Measurements from ENCODE around the gene RPS23. TPM values are rescaled to one million over a fixed set of nuclear protein-coding genes. Genes with fewer than 3 reads are reported as not detected.

The RPS23 gene
- total RNA-seq (2014; rRNA removed; shearing (Covaris generic)), result 2,299 and 2,313 TPM in 2 replicates

DNA sequence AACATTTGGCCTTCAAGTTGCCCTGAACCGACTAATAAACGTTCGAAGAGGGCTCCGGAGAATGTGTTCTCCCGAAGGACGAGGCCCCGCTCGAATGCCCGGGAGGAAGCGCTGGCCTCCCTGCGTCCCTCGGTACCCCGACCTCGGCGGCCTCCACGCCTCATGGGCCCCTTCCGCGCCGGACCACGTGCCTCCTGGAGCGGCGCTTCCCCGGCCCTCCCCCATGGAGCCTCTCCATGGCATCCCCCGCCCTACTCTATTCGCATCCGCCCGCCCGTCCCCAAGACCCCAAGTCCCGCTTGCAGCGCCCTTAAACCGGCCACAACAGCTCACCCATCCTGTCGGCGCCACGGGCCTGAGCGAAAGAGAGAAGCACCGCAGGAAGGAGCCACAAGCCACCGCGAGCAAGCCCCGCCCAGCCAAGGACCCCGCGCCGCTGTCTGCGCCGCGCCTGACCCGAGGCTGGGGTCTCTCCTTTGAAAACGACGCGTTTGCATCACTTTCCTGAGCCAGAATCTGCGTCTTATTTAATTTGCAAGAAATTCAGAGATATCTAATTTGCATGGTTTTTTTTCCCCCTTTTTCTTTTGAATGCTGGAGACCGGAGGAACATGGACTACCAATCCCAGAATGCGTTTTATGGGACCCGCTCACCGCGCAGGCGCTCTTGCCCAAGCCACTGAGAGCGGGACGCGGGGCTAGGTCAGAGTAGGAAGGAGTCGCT is at the start of gene RPS23:
RPS23 (minus strand) TSS at position 368 of the 724 bp plus-strand sequence; CDS start at position 337, 31 bp downstream.
- peak; percentile 90 for DNase-seq (ENCODE audit: low read depth)

DNA sequence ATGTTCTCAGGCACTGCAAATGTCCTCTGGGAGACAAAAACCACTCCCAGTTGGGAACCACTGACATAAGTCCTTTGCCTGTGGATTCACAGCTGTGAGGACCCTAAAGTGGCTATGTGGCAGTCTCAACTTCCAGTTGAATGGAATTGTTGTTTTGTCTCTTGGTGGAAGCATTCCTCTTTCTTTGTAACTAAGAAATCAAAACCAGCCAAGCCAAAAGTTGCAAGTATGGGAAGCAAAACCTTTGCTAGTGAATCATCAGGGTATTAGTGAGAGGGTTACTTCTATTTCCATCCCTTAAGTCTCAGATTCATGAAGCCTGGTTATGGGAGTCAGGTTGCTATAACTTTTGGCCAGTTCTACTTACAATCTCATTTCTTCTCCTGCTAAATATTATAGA is 49.8 kb upstream of the RPS23 start:
- DNase-seq (ENCODE audit: low read depth), result no peak

DNA sequence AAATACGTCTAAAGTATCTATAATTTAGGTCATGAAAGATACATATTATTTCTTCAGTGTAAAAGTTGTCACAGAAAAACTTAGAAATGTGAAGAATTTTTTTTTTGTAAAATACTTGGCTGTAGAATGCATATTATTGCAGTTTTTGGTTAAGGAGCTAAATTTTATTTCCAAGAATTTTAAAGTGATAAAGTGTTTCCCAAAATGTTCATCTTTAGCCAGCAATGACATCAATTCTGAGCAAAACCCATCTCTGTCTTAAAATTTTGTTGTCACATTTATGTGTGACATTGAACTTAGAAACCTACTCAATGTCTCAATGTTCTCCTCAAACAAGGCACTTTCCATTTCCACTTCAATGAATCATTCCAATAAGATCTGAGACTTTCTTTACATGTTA is 47.8 kb upstream of the RPS23 start:
- no peak for DNase-seq (ENCODE audit: low read depth)

DNA sequence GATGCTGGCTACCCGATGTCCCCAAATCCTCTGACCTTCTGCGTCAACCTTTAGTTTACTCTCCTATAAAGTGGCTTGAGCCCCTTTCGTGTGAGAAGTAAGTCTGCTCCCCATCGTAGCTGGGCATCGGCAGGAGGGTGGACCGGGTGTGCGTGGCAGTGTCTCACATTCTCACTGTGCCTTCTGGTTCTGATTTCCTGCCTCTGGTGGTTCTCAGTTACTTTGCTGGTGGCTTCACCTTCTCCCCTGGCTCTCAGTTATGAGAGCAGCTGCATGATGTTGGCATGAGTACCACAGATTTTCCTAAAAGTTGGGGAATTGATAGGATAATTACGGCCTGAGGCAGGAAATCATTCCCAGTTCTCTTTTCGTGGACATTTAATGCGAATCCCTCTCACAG is 47.0 kb upstream of the RPS23 start:
- no peak for DNase-seq (ENCODE audit: low read depth)

DNA sequence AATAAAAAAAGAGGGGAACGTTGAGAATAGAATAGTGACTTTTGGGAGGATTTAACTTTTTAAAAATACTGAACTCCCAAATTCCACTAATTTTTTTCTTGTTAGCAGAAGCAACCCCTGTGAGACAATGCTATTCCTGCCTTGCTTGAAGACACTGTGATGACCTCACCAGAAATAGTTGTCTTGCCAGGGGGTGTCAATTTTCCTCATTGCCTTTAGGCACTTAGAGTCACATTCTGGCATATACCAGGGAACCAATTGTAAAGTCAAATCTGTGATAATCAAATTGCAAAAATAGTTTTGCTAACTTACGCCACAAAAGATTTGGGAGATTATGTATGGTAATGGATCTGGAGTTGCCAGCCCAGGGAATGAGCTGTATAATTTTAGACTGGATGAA is 42.8 kb upstream of the RPS23 start:
- DNase-seq (ENCODE audit: low read depth), result peak; percentile 45

DNA sequence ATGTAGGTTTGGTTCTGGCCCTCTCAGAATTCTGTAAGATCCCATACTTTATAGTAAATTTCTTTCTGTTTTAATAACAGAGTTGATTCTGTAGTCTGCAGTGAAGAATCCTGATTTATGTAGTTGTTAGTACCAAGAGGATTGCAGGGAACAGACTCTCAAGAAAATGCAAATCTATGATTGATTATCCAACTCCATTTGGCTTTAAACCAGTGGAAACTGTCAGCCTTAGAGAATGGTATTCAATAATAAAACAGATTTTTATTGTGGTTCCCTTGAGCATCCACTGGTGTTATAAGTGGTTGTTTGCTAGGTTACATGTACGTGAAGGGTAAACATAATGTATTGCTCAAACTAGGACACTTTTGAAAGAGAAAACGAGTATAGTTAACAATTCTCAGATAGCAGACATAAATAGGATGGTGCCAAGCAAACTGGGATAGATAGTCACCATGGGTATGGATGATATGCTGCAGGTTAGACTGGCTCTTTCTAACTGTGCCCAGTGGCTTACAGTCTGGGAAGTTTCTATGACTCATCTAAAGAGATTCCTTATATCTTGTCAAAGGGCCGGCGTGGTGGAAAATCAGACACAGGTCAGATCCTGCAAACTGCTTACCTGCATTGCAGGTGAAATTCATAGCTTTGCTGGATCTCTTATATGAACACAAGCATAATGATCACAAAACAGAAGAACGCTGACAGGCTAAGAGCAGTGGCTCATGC is 41.7 kb upstream of the RPS23 start:
- no peak for DNase-seq (ENCODE audit: low read depth)

DNA sequence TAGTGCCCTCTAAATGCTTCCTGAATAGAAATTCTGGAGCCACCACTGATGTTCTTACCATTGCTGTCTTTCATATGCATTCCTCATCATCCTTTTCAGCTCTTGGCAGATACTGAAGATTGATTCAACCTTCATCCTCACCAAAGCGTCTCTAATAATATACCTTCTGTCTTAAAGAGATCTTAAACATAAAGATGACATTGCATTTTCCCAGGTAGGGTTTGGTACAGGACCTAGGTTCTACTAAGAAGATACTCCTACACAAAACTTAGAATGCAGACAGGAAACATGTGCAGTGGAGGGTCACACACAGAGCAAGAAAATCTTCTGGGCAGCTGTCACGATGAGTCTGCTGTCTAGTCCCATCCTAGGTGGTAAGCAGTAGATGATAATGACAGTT is 41.0 kb upstream of the RPS23 start:
- DNase-seq (ENCODE audit: low read depth), result no peak

DNA sequence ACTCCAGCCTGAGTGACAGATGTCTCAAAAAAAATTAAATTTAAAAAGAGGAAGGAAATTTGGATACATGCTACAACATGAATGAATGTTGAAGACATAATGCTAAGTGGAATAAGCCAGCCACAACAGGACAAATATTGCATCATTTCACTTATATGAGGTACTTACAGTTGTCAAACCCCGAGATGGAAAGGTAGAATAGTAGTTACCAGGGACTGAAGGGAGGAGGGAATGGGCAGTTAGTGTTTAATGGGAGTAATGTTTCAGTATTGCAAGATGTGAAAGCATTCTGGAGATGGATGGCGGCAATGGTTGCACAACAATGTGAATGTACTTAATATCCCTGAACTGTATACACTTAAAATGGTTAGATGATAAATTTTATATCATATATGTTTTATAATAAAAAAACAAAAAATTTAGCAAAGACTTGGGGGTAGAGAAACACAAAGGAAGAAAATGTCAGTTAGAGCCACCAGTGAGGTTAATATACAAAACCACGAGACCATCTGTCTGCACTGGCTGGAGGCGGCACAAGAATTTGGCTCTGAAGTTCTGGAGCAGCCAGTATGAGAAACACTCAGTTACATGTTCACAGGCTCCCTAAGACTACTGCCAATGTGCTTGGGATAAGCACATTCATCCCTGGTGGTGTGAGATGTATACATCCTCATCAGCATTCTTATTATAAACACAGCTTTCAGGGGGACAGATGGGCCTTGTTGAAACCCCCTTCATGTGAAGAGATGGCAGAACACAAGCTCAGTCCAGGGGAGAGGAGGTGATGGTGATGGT is 37.0 kb upstream of the RPS23 start:
- no peak for DNase-seq (ENCODE audit: low read depth)

DNA sequence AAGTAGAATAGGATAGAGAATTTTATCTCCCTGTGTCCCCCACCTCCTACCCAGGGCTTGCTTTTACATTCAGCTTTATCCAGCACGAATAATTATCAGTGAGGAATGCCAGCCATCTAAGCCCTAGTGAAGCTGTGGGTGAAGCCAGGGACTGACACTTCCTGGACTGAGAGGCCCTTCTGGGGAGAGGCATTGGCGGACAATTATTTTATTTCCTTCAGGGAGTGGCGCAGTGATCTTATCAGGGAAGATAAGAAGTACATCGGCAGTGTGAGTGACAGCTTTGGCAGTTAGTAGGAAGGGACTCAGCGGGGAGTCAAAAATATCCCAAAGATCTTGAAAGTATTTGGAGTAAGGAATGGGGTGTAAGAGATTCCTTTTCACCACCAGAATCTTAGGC is 34.9 kb upstream of the RPS23 start:
- no peak for DNase-seq (ENCODE audit: low read depth)

DNA sequence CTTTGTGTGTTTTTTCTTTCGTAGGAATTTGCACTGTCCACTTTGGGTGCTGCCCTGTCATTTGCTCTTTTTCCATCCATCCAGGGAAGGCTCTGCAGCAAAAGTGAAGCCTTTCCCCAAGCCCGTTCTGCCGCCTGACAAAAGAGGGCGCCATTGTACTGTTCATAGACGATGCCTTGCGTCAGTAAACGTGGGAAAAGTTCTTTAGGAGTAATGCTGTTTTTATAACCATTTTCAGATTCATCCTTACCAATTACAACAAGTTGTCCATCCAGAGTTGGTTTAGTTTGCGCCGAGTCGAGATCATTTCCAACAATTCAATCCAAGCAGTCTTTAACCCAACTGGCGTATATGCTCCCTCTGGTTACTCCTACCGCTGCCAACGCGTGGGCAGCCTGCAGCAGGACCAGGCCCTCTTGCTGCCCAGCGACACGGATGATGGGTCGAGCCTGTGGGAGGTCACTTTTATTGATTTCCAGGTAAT is 34.3 kb upstream of the RPS23 start:
- DNase-seq (ENCODE audit: low read depth), result peak; percentile 73

DNA sequence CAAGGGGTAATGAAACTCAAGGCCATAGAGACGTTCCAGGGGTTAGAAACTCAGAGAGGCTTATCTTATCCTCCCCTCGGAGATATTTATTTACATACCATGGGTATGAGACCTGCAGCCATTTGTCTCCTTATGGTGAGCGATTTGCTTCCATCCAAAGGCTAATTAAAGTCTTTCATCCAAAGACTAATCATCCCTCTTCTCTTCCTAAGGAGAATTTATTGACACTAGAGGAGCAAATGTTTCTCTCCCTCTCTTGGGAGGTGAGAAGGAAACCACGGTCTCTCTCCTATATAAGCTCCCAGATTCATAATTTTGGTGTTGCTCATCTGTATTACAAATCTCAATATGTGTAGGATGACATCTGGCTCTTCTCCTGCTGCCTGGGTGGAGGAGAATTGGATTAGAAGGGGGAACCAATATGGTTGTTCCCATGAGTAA is 31.0 kb upstream of the RPS23 start:
- DNase-seq (ENCODE audit: low read depth), result no peak

DNA sequence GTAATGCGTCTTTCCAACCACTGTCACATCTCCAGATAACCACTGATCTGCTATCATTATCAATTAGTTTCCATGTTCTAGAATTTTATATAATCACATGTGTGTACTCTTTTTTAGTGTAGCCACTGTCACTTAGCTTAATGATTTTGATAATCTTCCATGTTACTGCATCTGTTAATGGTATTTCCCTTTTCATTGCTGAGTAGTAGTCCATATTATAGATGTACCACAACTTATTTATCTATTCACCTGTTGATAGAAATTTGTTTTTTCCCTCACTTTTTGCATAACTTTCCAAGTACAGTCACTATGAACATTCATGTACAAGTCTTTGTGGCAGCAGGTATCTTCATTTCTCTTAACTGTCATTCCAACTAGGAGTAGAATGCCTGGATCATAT is 30.3 kb upstream of the RPS23 start:
- no peak for DNase-seq (ENCODE audit: low read depth)

DNA sequence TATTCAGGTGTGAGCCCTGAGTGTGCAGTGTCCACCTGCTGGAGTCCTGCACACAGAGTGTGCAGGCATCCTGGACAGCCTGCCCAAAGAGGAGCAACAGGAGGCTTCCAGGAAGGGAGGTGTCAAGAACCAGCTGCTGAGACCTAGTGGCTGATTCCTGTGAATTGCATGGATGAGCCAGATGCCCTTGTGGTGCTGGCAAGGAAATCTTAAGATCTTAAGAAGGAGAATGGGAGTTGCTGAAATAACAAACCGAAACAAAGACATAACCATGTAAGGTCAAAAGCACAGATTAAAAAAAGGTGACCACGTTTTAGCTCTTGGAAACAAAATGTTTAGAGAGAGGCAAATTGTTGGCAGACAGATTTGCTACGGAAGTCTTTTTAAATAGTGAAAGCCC is 29.3 kb upstream of the RPS23 start:
- peak; percentile 26 for DNase-seq (ENCODE audit: low read depth)

DNA sequence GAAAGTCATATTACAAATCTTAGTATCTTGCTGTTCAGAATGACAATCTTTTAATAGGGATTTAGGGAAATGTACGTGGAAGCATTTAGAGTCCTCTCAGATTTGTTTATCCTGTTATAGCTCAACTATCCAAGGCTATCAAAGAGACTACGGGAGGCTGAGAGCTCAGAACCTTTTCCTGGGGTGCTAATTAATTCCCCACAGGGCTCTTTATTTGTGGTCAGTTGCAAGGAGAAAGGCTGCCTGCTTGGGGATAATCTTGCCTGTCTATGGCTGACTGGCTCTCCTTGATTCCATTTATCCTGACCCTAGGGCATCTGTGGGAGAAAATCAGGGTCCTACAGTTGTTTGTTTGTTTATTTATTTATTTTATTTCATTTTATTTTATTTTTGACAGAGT is 28.0 kb upstream of the RPS23 start:
- DNase-seq (ENCODE audit: low read depth), result no peak

DNA sequence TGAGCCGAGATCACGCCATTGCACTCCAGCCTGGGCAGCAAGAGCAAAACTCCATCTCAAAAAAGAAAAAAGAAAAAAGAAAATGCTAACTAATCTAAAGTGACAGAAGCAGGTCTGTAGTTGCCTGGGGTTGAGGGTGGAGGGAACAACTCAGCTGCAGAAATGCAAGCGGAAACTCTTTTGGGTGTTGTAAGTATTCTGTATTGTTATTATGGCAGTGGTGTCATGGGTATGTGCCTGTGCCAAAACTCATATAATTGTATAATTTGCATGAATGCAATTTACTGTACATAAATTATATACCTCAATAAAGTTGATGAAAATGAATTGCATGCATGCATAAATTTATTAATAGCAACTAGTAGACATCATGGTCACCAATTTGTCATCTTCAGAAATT is 23.0 kb upstream of the RPS23 start:
- DNase-seq (ENCODE audit: low read depth), result no peak

DNA sequence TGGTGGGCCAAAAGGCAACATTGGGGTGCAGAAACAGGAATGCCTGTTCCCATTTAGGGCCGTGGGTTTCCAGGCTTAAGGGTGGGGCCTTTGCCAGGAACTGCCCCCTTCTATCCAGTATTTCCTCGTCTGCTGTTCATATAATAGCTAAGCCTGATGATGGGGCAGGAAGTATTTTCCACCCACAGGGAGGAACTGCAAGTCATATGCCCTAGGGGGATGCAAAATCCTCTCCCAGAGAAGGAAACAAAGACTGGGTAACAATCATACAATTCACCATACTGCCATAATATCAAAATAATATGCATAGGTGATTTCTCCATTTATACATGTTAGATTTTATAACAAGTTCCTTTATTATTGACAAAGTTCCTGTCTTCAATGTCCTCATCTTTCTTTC is 20.5 kb upstream of the RPS23 start:
- DNase-seq (ENCODE audit: low read depth), result peak; percentile 42

DNA sequence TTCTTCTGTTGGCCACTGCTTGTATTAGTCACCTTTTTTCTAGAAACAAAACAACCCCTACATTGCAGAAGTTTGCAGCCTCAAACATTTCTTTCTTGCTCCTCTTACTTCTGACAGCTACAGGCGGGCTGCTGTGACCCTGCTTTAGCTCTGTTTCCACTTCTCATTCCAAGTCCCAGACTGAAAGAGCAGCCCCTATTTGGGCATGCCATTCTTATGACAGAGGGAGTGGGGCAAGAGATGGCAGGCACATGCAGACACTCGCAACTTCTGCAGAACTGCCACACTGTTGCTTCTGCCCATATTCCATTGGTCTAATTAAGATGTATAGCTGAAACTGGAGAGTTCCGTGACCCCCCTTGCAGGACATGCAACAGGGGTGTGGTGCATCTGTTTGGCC is 19.6 kb upstream of the RPS23 start:
- DNase-seq (ENCODE audit: low read depth), result no peak

DNA sequence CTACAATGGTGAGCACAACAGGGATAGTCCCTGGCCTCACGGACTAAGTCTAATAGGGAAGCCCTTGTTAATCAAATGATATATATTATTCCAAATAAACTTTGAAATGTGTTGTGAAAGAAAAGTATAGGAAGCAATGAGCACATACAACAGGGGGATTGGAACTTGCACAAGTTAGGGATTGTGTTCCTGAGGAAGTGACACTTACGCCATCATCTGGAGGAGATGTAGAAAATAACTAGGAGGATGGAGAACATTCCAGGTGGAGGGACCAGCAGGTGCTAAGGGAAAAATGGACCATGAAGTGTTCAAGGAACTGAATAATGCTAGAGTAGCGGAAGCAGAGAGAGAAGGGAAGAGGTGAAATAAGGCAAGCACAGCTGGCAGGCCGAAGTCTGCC is 18.8 kb upstream of the RPS23 start:
- DNase-seq (ENCODE audit: low read depth), result no peak

DNA sequence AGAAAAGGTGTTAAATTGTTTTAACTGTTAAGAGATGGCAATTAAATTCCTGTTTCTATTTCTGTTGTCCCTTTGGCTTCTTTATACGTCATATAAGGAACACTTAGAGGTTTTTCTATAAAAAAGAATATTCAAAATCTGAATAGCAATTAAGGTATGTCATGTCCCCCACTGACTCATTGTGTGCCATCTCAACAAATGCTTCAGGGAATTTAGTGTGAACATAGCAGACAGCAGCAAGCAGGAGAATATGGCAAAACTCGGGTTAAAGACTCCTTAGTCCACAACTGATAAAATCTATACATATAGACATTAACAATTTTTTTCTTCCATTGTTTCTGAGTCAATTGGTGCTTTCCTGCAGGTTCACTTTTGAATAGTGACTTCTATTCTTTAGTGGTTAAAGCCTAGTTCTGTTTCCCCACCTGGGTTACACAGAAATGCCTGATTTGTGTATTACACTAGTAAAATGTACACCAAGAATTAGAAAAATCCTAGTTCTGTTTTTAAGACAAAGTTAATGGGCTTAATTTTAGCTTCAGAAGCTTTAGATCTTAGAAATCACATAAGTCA is 17.9 kb upstream of the RPS23 start:
- DNase-seq (ENCODE audit: low read depth), result peak; percentile 48

DNA sequence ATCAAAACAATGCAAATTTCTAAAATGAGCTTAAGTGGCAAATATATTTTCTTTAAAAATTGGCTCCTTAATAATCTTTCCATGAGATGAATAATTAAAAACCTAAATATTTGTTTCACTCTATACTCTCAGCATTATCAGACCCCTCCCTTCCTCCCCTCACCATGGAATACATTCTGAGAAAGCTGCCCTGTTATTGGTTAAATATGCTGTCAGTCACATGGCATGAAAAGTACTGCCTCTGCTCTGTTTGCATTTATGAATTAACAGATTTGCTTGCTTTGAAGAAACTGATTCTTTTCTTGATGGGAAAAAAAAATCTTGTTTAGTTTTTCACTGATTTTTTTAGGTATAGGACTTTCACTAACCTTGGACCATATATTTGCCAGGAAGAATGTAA is 17.0 kb upstream of the RPS23 start:
- DNase-seq (ENCODE audit: low read depth), result peak; percentile 46

DNA sequence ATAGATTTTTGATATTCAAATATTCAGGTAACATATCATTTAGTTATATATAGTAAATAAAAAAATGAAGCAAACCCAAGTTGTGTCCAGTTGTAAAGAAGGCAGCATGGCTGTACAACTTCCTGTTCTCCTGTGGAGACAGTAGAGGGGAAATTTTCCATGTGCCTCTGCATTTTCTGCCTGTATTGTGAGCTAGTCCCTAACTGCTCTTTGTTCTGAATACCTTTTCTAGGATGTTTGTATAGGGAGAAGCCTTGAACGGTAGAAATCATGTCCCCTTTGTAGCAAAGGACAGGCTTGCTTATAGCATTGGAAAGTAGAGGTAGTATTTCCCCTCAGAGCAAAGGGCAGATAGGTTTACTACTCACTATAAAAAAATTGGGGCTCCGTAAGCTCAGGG is 13.3 kb upstream of the RPS23 start:
- DNase-seq (ENCODE audit: low read depth), result no peak

DNA sequence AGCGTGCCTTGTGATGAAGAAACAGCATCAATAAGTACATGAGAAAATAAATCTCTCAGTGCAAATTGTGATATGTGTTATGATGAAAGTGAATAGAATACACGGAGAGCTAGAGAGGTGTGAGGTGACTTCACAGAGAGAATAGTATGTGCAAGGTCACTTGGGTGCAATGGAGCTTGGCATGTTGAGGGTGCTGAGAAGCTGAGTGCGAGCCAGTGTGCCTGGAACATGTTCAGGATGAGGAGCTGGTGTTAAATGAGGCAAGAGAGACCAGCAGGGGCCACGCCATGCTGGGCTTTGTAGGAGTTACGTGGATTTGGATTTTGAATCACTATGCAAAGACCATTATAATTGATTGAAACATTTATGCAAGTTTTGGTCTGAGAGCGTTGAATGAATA is 12.8 kb upstream of the RPS23 start:
- no peak for DNase-seq (ENCODE audit: low read depth)
